NCI-H1092 treated with DMSO at 0.1 percent for 48 hours (cell line): ENCODE measurements around the gene DGKD.

Experiments
- DNase-seq: peaks from one replicate; lab custom pipeline; 2025; lab: John Stamatoyannopoulos, UW

The DGKD gene

GRCh38 chr2:233501198-233502076 lies 147.1 kb downstream of the DGKD start:
- DNase-seq = no peak

DNA sequence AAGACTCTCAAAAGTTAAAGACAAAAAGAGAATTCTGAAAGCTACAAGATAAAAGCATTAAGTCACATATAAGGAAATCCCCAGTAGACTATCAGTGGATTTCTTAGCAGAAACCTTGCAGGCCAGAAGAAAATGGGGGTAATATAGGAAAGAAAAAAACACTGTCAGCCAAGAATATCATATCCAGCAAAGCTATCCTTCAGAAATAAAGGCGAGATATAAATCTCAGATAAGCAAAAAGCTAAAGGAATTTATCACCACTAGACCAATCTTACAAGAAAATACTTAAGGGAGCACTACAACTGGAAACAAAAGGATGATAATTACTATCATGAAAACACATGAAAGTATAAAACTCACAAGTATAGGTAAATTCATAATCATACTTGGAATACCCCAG lies 149.2 kb downstream of the DGKD start:
- DNase-seq = no peak

DNA sequence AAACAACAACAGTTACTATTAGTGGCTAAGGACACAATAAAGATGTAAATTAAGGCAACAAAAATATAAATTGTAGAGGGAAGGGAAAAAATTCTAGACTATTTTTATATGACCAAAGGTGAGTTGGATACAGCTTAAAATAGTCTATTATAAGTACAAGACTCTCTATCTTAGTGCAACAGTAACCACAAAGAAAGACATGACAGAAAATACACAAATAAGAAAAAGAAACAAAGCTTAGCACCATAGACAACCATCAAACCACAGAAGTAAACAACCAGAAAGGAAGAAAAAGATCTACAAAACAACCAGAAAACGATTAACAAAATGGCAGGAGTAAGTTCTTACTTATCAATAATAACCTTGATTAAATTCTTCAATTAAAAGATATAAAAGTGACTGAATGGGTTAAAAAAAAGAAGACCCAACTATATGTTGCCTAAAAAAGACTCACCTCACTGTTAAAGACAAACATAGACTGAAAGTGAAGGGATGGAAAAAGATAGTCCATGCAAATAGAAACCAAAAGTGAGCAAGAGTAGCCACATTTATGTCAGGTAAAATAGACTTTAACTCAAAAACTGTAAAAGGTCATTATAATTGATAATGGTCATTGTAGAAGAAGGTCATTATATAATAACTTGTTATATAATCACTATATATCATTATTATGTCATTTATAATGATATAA lies 149.8 kb downstream of the DGKD start:
- DNase-seq = no peak

DNA sequence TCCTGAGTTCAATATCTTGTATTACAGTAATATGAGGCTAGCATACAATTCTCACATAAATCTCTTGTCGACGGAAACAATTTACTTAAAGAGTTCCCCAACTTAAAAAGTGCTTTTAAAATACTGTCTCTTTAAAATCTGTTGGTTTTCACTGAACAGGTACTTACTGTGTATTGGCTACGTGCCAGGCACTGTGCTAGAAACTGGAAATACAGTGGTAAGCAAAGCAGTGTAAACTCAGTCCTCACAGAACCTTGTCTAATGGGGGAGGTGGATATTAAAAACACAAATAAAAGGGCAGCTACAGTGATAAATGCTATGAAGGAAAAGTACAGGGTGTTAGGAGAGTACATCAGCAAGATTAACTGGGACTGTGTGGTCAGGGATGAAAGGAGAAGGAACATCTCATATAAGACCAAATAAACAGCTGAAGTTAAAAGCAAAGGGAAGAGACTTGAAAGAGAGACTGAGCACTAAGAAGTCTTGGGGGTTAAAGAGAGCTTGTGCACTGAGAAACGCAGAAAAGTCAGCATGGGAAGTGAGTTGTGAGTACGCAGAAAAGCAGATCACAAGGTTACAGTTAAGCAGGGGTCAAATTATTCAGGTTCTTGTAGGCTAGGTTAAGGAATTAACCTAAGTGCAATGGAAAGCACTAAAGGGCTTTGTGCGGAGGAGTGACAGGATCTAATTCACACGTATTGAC lies 159.8 kb downstream of the DGKD start:
- DNase-seq = no peak

DNA sequence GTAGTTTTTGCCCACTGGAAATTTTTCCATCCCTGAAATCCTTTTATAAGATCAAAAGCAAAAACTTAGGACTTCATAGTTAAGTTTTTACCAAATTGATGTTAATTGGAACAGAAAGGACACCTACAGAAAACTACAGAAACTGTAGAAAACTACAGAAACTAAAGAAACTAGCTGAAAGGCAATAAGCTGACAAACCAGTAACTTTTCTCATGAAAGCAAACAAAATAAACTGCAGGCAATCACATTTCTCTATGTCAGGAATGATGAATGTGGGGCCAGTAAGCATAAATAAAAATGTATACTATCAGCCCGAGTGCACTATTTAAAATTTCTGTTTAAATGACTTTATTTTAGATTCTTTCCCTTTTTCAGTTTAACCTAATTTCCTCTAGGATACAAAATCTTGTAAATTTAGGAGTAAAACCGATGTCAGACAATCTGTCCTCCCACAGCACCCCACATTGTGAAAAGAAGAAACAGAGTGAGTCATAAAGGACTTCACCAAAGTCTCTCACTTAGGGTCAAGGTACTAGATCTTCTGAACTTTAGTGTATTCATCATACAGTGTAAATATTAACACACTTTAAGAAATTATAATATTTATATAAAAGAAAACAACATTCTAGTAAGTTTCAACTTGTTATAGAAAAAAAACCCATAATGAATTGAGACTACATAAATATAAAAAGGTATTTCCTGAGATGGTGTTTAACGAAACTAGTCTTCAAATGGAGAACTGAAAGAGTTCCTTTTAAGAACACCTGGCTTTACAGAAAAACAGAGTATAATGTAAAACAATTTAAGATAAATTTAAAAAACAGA lies 165.7 kb downstream of the DGKD start:
- DNase-seq = no peak
